K562 treated with DMSO at 1 percent for 48 hours (cell line): ENCODE results near the gene OR5H14. TPM values are rescaled to one million over a fixed set of nuclear protein-coding genes. Genes with fewer than 3 reads are reported as not detected.

Source experiments
- total RNA-seq: library from RNA; unstranded; fragments of 300-600 nt; gene quantifications from 2 replicates; pipeline ENCODE4 v1.2.3, GENCODE V29; 2022; ENCODE audit warnings: low replicate concordance; ENCODE audit errors: extremely low read depth

The OR5H14 gene
- not detected in 2 replicates for total RNA-seq

GRCh38 chr3:98147179-98147578 lies at the start of gene OR5H14:
Gene OR5H14 (plus strand): TSS chr3:98147479. CDS start chr3:98149386, 1,907 bp downstream.

GRCh38 chr3:98130421-98130820 lies 16.9 kb upstream of the OR5H14 start, which contains the start of gene OR5H1:
Gene OR5H1 (plus strand): TSS chr3:98130721. CDS start chr3:98132698, 1,977 bp downstream.

GRCh38 chr3:98166396-98166795 lies 19.1 kb downstream of the OR5H14 start, which contains the start of gene OR5H15:
Gene OR5H15 (plus strand): TSS chr3:98166696. CDS start chr3:98168700, 2,004 bp downstream.

Other genes starting within 250 kb of the OR5H14 start
- not detected in 2 replicates for gene RIOX2, start 175.0 kb upstream of the OR5H14 start, total RNA-seq
- gene GABRR3, start 112.2 kb upstream of the OR5H14 start, total RNA-seq, result not detected in 2 replicates
- not detected in 2 replicates for gene OR5AC2, start 60.3 kb upstream of the OR5H14 start, total RNA-seq
- not detected in 2 replicates for gene OR5H1, start 16.8 kb upstream of the OR5H14 start, total RNA-seq
- gene OR5H15, start 19.2 kb downstream of the OR5H14 start, total RNA-seq, result not detected in 2 replicates
- not detected in 2 replicates for gene OR5H6, start 116.8 kb downstream of the OR5H14 start, total RNA-seq
- not detected in 2 replicates for gene OR5H2, start 135.0 kb downstream of the OR5H14 start, total RNA-seq
- gene OR5K4, start 206.4 kb downstream of the OR5H14 start, total RNA-seq, result not detected in 2 replicates
- gene OR5K3, start 243.2 kb downstream of the OR5H14 start, total RNA-seq, result not detected in 2 replicates